ENCODE data around the gene C2orf49. TPM values are rescaled to one million over a fixed set of nuclear protein-coding genes. Genes with fewer than 3 reads are reported as not detected.

Gene C2orf49
- polyA plus RNA-seq, 3 donors: 24.2 to 28.8 (median 26.4) TPM

GRCh38 chr2:105380432-105381100, 43.2 kb downstream of the C2orf49 start:
- DNase-seq (ENCODE audit: low read depth in 3 of 3, low spot score in 2 of 3): no peak

GRCh38 chr2:105381101-105381668, 43.8 kb downstream of the C2orf49 start:
- DNase-seq (ENCODE audit: low read depth in 3 of 3, low spot score in 2 of 3): no peak

- no peak for DNase-seq (ENCODE audit: low read depth in 3 of 3, low spot score in 2 of 3)
Measured at GRCh38 chr2:105382177-105382576, 44.8 kb downstream of the C2orf49 start.

- DNase-seq (ENCODE audit: low read depth in 3 of 3, low spot score in 2 of 3): no peak
Measured at GRCh38 chr2:105383432-105384166, 46.3 kb downstream of the C2orf49 start.

- no peak for DNase-seq (ENCODE audit: low read depth in 3 of 3, low spot score in 2 of 3)
Measured at GRCh38 chr2:105384216-105384615, 46.9 kb downstream of the C2orf49 start.

GRCh38 chr2:105384861-105385260, 47.5 kb downstream of the C2orf49 start:
- DNase-seq (ENCODE audit: low read depth in 3 of 3, low spot score in 2 of 3): no peak

- DNase-seq (ENCODE audit: low read depth in 3 of 3, low spot score in 2 of 3): no peak
Measured at GRCh38 chr2:105385731-105386540, 48.6 kb downstream of the C2orf49 start.

GRCh38 chr2:105387225-105387624, 49.9 kb downstream of the C2orf49 start:
- no peak for DNase-seq (ENCODE audit: low read depth in 3 of 3, low spot score in 2 of 3)

GRCh38 chr2:105388971-105389381, 51.6 kb downstream of the C2orf49 start:
- DNase-seq (ENCODE audit: low read depth in 3 of 3, low spot score in 2 of 3): no peak

GRCh38 chr2:105390454-105390853, 53.1 kb downstream of the C2orf49 start:
- DNase-seq (ENCODE audit: low read depth in 3 of 3, low spot score in 2 of 3): no peak

GRCh38 chr2:105391058-105391627, 53.8 kb downstream of the C2orf49 start:
- no peak for DNase-seq (ENCODE audit: low read depth in 3 of 3, low spot score in 2 of 3)

- DNase-seq (ENCODE audit: low read depth in 3 of 3, low spot score in 2 of 3): no peak
Measured at GRCh38 chr2:105391763-105392662, 54.7 kb downstream of the C2orf49 start.

GRCh38 chr2:105393373-105394055, 56.2 kb downstream of the C2orf49 start:
- no peak for DNase-seq (ENCODE audit: low read depth in 3 of 3, low spot score in 2 of 3)

- no peak for DNase-seq (ENCODE audit: low read depth in 3 of 3, low spot score in 2 of 3)
Measured at GRCh38 chr2:105394951-105395611, 57.7 kb downstream of the C2orf49 start.

- DNase-seq (ENCODE audit: low read depth in 3 of 3, low spot score in 2 of 3): no peak
Measured at GRCh38 chr2:105395691-105396090, 58.4 kb downstream of the C2orf49 start.

- no peak for DNase-seq (ENCODE audit: low read depth in 3 of 3, low spot score in 2 of 3)
Measured at GRCh38 chr2:105396254-105397024, 59.1 kb downstream of the C2orf49 start.

- no peak for DNase-seq (ENCODE audit: low read depth in 3 of 3, low spot score in 2 of 3)
Measured at GRCh38 chr2:105397025-105397722, 59.8 kb downstream of the C2orf49 start.

Measured in right renal cortex interstitium (tissue), 3 donors.